SH-SY5Y (cell line): ENCODE measurements around the gene CRYZL1.

Source experiments
- GATA2 ChIP-seq: IDR thresholded peaks from 2 replicates; pipeline ENCODE4 v1.6.1; 2011; ENCODE audit warnings: mild to moderate bottlenecking, low read depth, low read length
- GATA3 ChIP-seq: IDR thresholded peaks from 2 replicates; pipeline ENCODE4 v1.6.1; 2011; ENCODE audit warnings: low read depth, mild to moderate bottlenecking, low read length, moderate library complexity

DNA sequence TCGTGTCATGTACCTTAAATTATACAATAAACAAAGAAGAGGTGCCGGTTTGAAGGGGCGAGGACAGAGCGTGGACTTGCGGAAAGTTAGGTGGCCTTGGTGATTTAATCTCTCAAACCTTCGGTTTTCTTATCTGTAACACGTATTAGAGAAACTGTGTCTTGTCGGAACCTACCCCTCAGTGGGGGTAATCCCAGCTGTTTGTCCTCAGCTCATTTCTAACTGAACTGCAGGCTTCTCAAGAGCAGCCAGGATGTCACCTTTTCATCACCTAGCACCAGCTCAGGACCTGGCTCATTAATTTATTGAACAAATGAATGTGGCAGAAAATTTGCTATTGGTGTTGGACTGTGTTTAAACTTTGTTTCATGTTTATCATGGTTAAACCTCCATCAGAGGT, 31.9 kb upstream of the CRYZL1 start:
- TF ChIP-seq GATA3 (no peak), GATA2 (no peak)
